ENCODE measurements around the gene TET3. TPM values are rescaled to one million over a fixed set of nuclear protein-coding genes. Genes with fewer than 3 reads are reported as not detected.

The TET3 gene
- total and polyA plus RNA-seq, 4 donors = 4.6 to 26.9 (median 14.6) TPM

GRCh38 chr2:73987109-73987947 is 2.6 kb downstream of the TET3 start:
- Histone ChIP-seq H3K4me3 (peak overlapping the region; percentile 26), H3K4me1 (ENCODE audit: control insufficient read depth in 5 of 5, insufficient read depth in 5 of 5, low read length in 5 of 5) (peaks cover 13 to 53% (median 24%) of the 10 kb centered on the region in 5 donors), H3K9ac (ENCODE audit: insufficient read depth in 1 of 2, low read length in 2 of 2) (peak overlapping the region in 1 of 2 donors; percentile 67), H3K36me3 (ENCODE audit: control insufficient read depth in 4 of 4, insufficient read depth in 4 of 4, low read length in 4 of 4) (peaks cover 2 to 9% (median 8%) of the 10 kb centered on the region in 4 donors), H3K9me3 (ENCODE audit: control insufficient read depth in 4 of 4, insufficient read depth in 3 of 4, low read length in 3 of 4) (no peaks in the 10 kb centered on the region), H3K27ac (ENCODE audit: low read depth in 1 of 2, low read length in 1 of 2) (peak overlapping the region in 1 of 2 donors; percentile 20), H3K27me3 (ENCODE audit: control insufficient read depth in 3 of 3, insufficient read depth in 3 of 3, low read length in 2 of 3) (no peaks in the 10 kb centered on the region)
- DNase-seq (peak; percentile 68 to 78 (median 71)), ATAC-seq (ENCODE audit: insufficient read depth, low FRiP score) (no peak)
- 27 to 28% methylated on average over 24 of the region's 24 CpGs for WGBS, 2 donors
- peak; percentile 51 for TF ChIP-seq CTCF (IDR thresholded peaks at IDR 0.05; ENCODE audit: control extremely low read depth, extremely low read depth)

GRCh38 chr2:73987948-73988700 is 3.4 kb downstream of the TET3 start:
- H3K9me3 ChIP-seq (ENCODE audit: control insufficient read depth in 4 of 4, insufficient read depth in 3 of 4, low read length in 3 of 4) = no peaks in the 10 kb centered on the region

GRCh38 chr2:73989972-73990371 is 5.3 kb downstream of the TET3 start:
- no peaks in the 10 kb centered on the region for H3K27me3 ChIP-seq (ENCODE audit: control insufficient read depth in 3 of 3, insufficient read depth in 3 of 3, low read length in 2 of 3)
- no peaks in the 10 kb centered on the region for H3K9me3 ChIP-seq (ENCODE audit: control insufficient read depth in 4 of 4, insufficient read depth in 3 of 4, low read length in 3 of 4)
- WGBS, 2 donors = 95 to 98% methylated on average over 2 of the region's 2 CpGs
- no peak overlapping the region for H3K27ac ChIP-seq (ENCODE audit: low read depth in 1 of 2, low read length in 1 of 2)
- H3K36me3 ChIP-seq (ENCODE audit: control insufficient read depth in 4 of 4, insufficient read depth in 4 of 4, low read length in 4 of 4) = peaks cover 2 to 9% (median 8%) of the 10 kb centered on the region in 4 donors
- H3K4me3 ChIP-seq = no peak overlapping the region
- no peak overlapping the region for H3K9ac ChIP-seq (ENCODE audit: insufficient read depth in 1 of 2, low read length in 2 of 2)
- TF ChIP-seq CTCF (IDR thresholded peaks at IDR 0.05; ENCODE audit: control extremely low read depth, extremely low read depth) = no peak
- ATAC-seq (ENCODE audit: insufficient read depth, low FRiP score) = no peak
- no peak for DNase-seq
- H3K4me1 ChIP-seq (ENCODE audit: control insufficient read depth in 5 of 5, insufficient read depth in 5 of 5, low read length in 5 of 5) = peaks cover 13 to 38% (median 22%) of the 10 kb centered on the region in 5 donors

More at GRCh38 chr2:73987948-73988700, 3.4 kb downstream of the TET3 start:
- peak overlapping the region in 1 of 2 donors; percentile 5 for H3K27ac ChIP-seq (ENCODE audit: low read depth in 1 of 2, low read length in 1 of 2)
- H3K27me3 ChIP-seq (ENCODE audit: control insufficient read depth in 3 of 3, insufficient read depth in 3 of 3, low read length in 2 of 3) = no peaks in the 10 kb centered on the region
- H3K9ac ChIP-seq (ENCODE audit: insufficient read depth in 1 of 2, low read length in 2 of 2) = no peak overlapping the region
- peaks cover 2 to 9% (median 8%) of the 10 kb centered on the region in 4 donors for H3K36me3 ChIP-seq (ENCODE audit: control insufficient read depth in 4 of 4, insufficient read depth in 4 of 4, low read length in 4 of 4)
- WGBS, 2 donors = 46 to 69% methylated on average over 10 of the region's 10 CpGs
- H3K4me3 ChIP-seq = peak overlapping the region; percentile 26
- H3K4me1 ChIP-seq (ENCODE audit: control insufficient read depth in 5 of 5, insufficient read depth in 5 of 5, low read length in 5 of 5) = peaks cover 13 to 49% (median 27%) of the 10 kb centered on the region in 5 donors
- DNase-seq (peak in 1 of 3 donors; percentile 44), ATAC-seq (ENCODE audit: insufficient read depth, low FRiP score) (no peak)
- no peak for TF ChIP-seq CTCF (IDR thresholded peaks at IDR 0.05; ENCODE audit: control extremely low read depth, extremely low read depth)
